Measurements from ENCODE around the gene SPATC1L.
"Not testable (repeated sequence)": the region's sequence is repeated elsewhere in the genome, so short reads cannot be mapped to it uniquely, and the experiment has no call there.

SPATC1L gene

GRCh38 chr21:46214478-46215340 lies 30.4 kb upstream of the SPATC1L start:
- DNase-seq, result no peak

GRCh38 chr21:46213620-46214286 lies 29.5 kb upstream of the SPATC1L start:
- no peak for DNase-seq

DNA sequence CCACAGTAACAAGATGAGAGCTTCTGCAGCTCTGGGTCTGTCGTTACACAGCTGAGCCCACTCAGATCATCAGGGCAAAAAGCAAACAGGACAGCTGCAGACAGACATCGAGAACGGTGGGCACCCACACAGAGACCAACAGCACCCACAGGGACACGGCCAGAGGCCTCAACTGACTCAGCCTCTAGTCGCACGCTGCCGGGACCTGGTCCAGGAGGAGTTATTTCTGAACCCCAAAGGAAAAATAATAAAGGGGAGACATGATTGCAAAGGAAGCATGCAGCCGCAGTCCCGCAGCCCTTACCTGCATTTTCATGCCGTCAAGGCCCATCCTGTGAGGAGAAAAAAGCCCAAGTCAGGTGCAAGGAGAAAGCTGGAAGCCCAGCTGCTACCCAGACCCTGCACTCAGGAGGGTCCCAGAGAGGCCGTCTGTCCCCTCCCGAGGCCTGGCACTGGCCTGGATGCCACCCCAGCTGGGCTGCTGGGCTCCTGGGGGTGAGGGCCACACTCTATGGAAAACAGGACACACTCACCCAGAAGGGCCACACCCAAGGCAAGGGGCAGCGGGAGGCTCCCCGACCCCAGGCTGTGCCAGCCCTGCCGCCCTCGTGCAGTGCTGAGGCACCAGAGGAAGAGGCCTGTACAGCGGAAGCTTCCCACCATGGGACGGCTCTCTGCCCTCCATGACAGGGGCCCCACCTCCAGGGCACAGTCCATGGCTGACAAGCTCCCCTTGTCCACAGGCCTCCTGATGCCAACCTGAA lies 28.6 kb upstream of the SPATC1L start:
- no peak for DNase-seq

DNA sequence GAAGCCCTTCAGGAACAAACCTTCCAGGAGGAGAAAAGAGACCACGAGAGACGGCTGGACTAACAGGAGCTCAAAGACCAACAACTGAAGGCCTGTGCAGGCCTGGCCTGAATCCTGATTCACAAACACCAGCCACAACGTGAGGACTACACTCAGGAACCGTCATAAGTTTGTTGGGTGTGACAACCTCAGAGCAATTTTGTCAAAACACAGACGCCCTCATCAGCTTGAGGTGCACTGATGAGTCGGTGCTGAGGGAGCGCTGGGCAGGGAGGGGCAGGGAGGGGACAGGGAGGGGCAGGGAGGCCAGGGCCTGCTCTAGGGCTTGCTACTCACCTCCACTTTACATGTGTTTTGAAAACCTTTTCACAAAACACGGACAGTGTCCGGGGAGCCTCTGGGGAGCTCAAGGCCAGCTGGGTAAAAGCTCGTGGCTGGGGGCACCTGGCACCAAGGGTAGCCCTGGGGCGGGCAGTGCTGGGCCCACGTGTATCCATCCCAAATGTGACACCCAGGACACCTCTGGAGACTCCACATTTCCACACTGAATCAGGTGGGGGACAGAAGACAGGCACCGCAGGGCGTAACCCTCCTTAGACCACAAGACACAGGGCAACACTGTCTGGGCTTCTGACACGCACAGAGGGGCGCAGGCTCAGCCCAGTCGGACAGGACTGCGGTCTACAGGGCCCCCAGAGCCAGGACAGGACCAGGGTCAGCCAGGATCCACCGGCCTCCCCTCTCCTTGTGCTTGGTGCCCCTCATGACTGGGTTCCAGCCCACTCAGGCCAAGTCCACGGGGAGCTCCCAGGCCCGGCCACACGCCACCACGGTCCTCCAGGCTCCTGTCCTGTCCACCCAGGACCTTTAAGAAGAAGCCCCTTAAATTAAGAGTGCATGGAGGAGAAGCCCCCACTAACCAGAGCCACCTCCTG lies 27.8 kb upstream of the SPATC1L start:
- DNase-seq, result no peak

DNA sequence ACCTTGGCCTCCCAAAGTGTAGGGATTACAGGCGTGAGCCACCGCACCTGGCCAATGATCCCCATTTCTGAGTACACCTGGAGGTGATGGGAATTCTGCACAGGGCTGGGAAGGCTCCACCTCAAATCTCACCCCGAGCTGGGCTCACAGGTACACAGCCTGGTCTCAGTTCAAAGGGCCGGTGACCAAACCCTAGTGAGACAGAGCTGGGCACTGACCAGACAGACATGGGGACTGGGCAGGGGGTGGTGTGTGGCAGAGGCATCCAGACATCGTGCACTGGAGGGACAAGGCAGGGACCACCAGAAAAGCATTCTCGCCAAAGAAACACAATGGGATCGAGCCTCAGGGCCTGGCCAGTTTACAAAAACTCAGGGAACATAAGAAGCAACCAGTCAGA lies 27.1 kb upstream of the SPATC1L start:
- no peak for DNase-seq

GRCh38 chr21:46210378-46211136 lies 26.3 kb upstream of the SPATC1L start:
- DNase-seq, result no peak

GRCh38 chr21:46208761-46209721 lies 24.8 kb upstream of the SPATC1L start:
- DNase-seq, result no peak

DNA sequence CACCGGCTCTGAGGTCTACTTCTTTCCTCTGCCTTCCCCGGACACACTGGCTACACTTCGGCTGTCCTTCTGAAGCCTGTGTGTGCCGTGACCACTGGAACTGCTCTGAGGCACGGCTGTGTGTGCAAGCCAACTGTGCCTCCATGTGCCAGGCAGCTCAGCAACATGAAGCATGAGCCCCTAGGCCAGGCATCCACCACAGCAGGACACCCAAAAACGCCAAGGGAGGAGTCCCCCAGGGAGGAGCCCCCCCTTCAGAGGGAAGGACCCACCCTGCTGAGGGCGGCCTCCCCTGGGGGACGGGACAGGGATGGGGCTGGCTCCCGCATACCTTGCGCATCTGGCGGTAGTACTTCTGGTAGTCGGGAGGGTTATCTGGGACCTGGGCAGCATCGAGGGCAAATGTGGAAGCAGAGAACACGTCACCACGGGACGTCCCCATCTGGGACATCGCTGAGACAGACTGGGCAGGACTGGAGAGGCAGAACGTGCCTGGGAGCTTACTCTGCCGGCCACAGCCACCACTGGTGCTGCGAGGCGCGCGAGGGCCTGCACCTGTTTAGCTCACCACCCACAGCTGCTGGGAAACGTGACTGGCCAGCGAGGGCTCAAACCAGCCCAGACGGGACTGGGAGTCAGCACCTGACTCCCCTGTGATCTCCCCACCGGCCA lies 23.8 kb upstream of the SPATC1L start:
- no peak for DNase-seq

- DNase-seq, result no peak
These were observed 23.0 kb upstream of the SPATC1L start for GRCh38 chr21:46207006-46207919.

DNA sequence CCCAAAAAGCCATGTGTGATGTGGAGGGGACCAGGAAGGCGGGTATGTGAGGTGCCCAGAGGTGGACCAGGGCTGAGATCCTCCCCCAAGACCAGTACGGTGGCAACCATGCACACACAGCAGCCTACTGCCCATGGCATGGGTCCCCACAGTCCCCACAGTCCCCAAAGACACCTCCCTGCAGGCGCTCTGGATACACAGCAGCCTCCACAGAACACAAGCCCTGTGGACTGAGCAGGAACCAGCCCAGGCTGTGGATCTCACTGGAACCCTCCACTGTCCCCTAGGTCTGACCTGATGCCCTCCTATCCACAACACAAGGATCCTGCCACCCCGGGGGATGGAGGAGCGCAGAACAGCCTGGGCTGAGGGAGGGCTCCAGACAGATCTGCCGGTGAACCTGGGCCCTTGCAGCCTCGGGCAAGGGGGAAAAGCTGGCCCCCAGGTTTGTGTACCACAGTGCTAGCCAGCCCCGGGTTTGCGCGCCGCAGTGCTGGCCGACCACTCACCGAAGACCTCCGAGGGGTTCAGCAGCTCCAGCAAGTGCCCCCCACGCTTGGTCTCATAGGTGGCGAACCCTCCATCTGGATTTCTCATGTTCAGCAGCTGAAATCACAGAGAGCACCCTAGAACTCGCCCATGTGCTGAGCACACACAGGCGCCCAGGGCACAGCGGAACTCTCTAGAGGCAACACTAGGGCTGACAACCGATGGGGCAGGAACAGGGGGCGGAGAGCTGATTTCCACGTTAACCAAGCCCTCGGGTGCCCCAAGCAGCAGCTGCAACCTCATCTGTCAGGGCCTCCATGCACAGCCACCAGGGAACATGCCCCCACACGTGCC lies 22.1 kb upstream of the SPATC1L start:
- no peak for DNase-seq

- peak; percentile 58 for DNase-seq
These were observed 21.5 kb upstream of the SPATC1L start for GRCh38 chr21:46205766-46206162.

DNA sequence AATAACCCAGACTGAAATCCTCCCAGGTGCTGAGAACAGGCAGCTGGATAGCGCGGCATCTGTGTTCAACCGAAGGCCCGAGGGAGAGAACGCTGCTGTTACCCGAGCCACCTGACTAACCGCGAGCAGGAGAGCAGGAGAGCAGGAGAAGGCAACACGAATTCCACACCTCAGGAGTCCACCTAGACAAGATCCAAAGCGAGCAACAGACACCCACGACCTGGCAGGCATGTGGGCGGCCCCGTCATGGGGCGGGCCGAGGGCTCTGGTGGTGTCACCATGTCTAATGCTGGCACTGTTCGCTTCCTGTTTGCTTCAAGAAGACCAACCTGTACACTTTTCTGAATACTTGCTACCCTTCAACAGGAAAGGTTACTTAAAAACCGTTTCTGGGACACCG lies 20.9 kb upstream of the SPATC1L start:
- DNase-seq, result peak; percentile 18

GRCh38 chr21:46203203-46203600 lies 18.9 kb upstream of the SPATC1L start:
- no peak for DNase-seq

DNA sequence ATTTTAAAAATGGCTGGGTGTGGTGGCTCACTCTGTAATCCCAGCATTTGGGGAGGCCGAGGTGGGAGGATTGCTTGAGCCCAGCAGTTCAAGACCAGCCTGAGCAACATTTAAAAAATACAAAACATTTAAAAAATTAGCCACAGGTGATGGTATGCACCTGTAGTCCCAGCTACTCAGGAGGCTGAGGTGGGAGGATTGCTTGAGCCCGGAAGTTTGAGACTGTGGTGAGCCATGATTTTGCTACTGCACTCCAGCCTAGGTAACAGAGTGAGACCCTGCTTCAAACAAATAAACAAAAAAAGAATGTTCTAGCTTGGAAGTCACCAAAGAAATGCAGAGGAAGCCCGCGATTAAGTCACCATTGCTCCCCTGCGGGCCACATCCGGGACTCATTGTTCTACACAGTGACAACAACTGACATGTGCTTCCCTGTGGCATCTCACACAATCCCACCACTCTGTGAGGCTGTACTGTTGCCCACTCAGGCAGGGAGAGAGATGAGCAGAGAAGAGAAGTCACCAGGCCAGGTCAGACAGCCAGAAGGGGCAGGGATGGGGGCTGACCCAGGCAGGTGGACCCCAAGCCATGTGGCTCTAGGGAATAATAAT lies 18.4 kb upstream of the SPATC1L start:
- DNase-seq, result no peak

- DNase-seq, result not testable (repeated sequence)
These were observed 16.9 kb upstream of the SPATC1L start for GRCh38 chr21:46200877-46201803.
